Panc1 (cell line): ENCODE data around the gene CHCHD1. TPM values are rescaled to one million over a fixed set of nuclear protein-coding genes. Genes with fewer than 3 reads are reported as not detected.

Experiments
- ATAC-seq: fragments of 200-7000 bp; cut with Tn5 transposase; 2 replicates; pipeline ENCODE4 v1.9.1; 2020; ENCODE audit warnings: mild to moderate bottlenecking, moderate library complexity
- BruUV-seq: library from RNA; stranded (reverse); fragments of 400-500 nt; replicated peaks from 2 replicates; lab custom pipeline; 2021; lab: Mats Ljungman, UMichigan
- CTCF ChIA-PET: fragments of 300-600 bp; sonication (Branson Sonifier 250); formaldehyde crosslinking; loops from one replicate; lab custom pipeline; 2022; ENCODE audit warnings: antibody characterized with exemption; lab: Charles Lee
- POLR2A ChIA-PET: fragments of 300-600 bp; sonication (Branson Sonifier 250); formaldehyde crosslinking; loops from one replicate; lab custom pipeline; 2022; ENCODE audit warnings: antibody characterized with exemption; lab: Charles Lee
- DNase-seq: peaks from one replicate; pipeline ENCODE4 v3.0.0-alpha.2; 2010; ENCODE audit warnings: low read depth, low spot score
- H3K27ac ChIP-seq: 2 replicates; pipeline ENCODE4 v1.5.1; 2011; ENCODE audit warnings: mild to moderate bottlenecking, low read length, inconsistent platforms
- H3K27me3 ChIP-seq: fragments of 200-500 bp; sonication (Bioruptor generic); 2 replicates; pipeline ENCODE4 v1.6.0; 2014; ENCODE audit warnings: low read length, inconsistent platforms; ENCODE audit not compliant: control insufficient read depth, insufficient read depth
- H3K36me3 ChIP-seq: fragments of 200-500 bp; sonication (Bioruptor generic); 2 replicates; pipeline ENCODE4 v1.5.1; 2014; ENCODE audit warnings: inconsistent platforms, mild to moderate bottlenecking, low read length, moderate library complexity; ENCODE audit not compliant: control insufficient read depth, insufficient read depth
- H3K4me1 ChIP-seq: 2 replicates; pipeline ENCODE4 v1.5.1; 2011; ENCODE audit warnings: inconsistent platforms, mild to moderate bottlenecking, low read length, moderate library complexity; ENCODE audit not compliant: control insufficient read depth, insufficient read depth
- H3K4me3 ChIP-seq, 2 experiments: 2 replicates each; pipeline ENCODE4 v1.5.1; 2011 to 2012; ENCODE audit warnings: low read depth in 2 of 2, low read length in 2 of 2, mild to moderate bottlenecking in 2 of 2, inconsistent platforms in 1 of 2, moderate library complexity in 1 of 2
- H3K9me3 ChIP-seq: fragments of 200-500 bp; sonication (Bioruptor generic); 2 replicates; pipeline ENCODE4 v1.5.1; 2014; ENCODE audit warnings: low read depth, mild to moderate bottlenecking, inconsistent platforms, low read length, moderate library complexity; ENCODE audit not compliant: control insufficient read depth, insufficient read depth
- POLR2AphosphoS5 ChIP-seq: IDR thresholded peaks from 2 replicates; pipeline ENCODE4 v1.6.1; 2012; ENCODE audit warnings: mild to moderate bottlenecking, low read depth, low read length, moderate library complexity
- SIN3A ChIP-seq: IDR thresholded peaks from 2 replicates; pipeline ENCODE4 v1.6.1; 2012; ENCODE audit warnings: low read depth, mild to moderate bottlenecking, low read length, moderate library complexity, borderline replicate concordance; ENCODE audit not compliant: insufficient read depth
- TCF7L2 ChIP-seq: IDR thresholded peaks from 2 replicates; pipeline ENCODE4 v1.6.1; 2011; ENCODE audit warnings: mild to moderate bottlenecking, low read depth, low read length, inconsistent platforms
- in situ Hi-C: cut with HindIII; loops from 2 replicates; pipeline ENCODE4 v1.10.0; 2016; ENCODE audit warnings: low sequenced_read_pairs, low pct_unique_long_range_greater_than_20kb
- intact Hi-C: fragments of 100-400 bp; cut with micrococcal nuclease; formaldehyde crosslinking; loops from one replicate; pipeline ENCODE4 v1.10.0; 2022; ENCODE audit not compliant: unreplicated experiment
- total RNA-seq: library from RNA; stranded (reverse); gene quantifications from one replicate; pipeline ENCODE4 v1.2.1, GENCODE V29; 2021; ENCODE audit not compliant: unreplicated experiment
- TF ChIP-seq, protein P1 (sequence below): fragments of 450-650 bp; IDR thresholded peaks from 2 replicates; pipeline ENCODE4 v1.5.1; 2017; ENCODE audit warnings: mild to moderate bottlenecking
- TF ChIP-seq, protein P2 (sequence below), 2 experiments: IDR thresholded peaks; 2 replicates each; pipeline ENCODE4 v1.6.1; 2011 to 2012; ENCODE audit warnings: low read depth in 2 of 2, control low read depth in 1 of 2, low read length in 1 of 2, mild to moderate bottlenecking in 1 of 2, moderate library complexity in 1 of 2; ENCODE audit not compliant: insufficient read depth in 1 of 2

CHCHD1 gene
- total RNA-seq, 1 experiment from 2014 or later: 41.2 TPM

DNA sequence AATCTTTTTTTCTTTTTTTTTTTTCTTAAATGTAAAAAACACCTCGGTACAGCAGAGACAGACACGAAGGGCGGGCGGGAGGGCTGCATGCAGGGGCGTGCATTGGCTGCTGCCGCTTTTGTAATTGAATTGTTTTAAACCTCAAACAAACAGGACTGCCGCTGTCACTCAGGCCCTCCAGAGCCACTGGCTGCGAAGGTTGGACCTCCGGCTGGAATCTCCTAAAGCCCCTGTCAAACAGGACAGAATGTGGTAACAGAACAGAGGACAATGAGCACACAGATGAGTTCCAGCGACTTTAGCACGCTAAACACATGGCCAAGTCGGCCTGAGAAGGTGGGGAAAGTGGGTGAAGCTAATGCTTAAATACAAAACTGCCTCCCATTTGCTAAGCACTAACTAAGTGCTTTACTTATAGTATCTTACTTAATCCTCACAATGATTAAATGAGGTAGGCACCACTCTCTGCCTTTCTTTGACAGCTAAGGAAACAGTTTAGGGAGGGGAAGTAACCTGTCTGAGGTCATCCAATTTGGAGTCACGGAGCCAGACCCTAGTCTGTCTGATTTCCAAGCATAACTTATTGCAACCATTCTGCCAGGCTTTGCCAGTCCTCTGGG lies 32.5 kb downstream of the CHCHD1 start:
- TF ChIP-seq TCF7L2: no peak
- Histone ChIP-seq H3K4me1 (0 out of 2 replicates have a peak, but pooled peaks cover 9% of the 10 kb centered on the region), H3K27me3 (no peaks in the 10 kb centered on the region), H3K27ac (no peak overlapping the region), H3K9me3 (no peaks in the 10 kb centered on the region), H3K4me3 (no peak overlapping the region), H3K36me3 (peaks cover 7% of the 10 kb centered on the region; the same call in 1 of the 2 replicates)
- ChIA-PET POLR2A (interaction anchor here (0.7 kb wide), 1 partner anchor 18 kb away, joined by 8 read pairs; no protein-coding TSS in a partner anchor), CTCF (no interaction called here)
- BruUV-seq: no TSS peak
- DNase-seq (no peak), ATAC-seq (no peak)
- in situ Hi-C loops: no loop called here
- intact Hi-C loops: no loop called here

DNA sequence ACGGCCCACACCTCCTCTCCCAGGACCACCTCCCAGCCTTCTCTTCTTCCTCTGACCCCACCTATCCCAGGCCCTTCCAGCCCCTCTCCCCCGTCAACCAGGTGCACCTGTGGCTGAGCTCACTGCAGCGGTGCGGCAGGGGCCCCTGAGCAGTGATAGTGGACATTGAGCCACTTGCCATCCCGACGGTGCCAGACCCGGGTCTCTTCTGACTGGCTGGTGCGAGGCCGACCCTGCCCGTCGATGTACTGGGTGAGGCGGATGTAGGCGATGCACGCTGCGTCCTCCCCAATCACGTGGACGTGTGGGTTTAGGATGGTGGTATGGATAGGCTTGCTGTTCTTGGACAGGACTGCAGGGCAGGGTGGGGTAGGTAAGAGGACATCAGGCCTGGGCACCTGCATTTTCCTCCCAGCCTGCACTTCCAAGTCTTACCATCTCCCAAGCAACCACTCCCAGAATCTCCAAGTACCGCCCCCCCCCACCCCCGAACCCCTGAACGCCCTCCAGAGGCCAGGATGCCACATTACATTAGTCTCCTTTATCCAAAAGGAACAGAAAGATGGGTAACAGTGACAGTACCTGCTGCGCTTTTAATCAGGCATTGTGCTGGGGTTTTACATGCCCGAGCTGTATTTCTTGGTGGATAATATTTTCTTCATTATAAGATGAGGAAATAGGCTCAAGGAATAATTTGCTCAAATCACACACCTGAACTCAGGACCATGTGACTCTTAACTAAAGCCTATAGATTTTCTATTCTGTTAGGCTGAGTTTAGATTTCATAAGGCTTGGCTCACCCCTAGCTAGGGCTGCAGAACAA lies 33.3 kb downstream of the CHCHD1 start:
- no peak overlapping the region for H3K27ac ChIP-seq
- TF ChIP-seq, protein P1, sequence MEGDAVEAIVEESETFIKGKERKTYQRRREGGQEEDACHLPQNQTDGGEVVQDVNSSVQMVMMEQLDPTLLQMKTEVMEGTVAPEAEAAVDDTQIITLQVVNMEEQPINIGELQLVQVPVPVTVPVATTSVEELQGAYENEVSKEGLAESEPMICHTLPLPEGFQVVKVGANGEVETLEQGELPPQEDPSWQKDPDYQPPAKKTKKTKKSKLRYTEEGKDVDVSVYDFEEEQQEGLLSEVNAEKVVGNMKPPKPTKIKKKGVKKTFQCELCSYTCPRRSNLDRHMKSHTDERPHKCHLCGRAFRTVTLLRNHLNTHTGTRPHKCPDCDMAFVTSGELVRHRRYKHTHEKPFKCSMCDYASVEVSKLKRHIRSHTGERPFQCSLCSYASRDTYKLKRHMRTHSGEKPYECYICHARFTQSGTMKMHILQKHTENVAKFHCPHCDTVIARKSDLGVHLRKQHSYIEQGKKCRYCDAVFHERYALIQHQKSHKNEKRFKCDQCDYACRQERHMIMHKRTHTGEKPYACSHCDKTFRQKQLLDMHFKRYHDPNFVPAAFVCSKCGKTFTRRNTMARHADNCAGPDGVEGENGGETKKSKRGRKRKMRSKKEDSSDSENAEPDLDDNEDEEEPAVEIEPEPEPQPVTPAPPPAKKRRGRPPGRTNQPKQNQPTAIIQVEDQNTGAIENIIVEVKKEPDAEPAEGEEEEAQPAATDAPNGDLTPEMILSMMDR: peak; percentile 81
- no peak for TF ChIP-seq TCF7L2
- H3K9me3 ChIP-seq: no peaks in the 10 kb centered on the region
- H3K27me3 ChIP-seq: no peaks in the 10 kb centered on the region
- no peak overlapping the region for H3K4me3 ChIP-seq
- BruUV-seq: no TSS peak
- 0 out of 2 replicates have a peak, but pooled peaks cover 9% of the 10 kb centered on the region for H3K4me1 ChIP-seq
- ChIA-PET POLR2A (no interaction called here), CTCF (interaction anchor here (0.6 kb wide), 1 partner anchor 41 kb away, joined by 3 read pairs; no protein-coding TSS in a partner anchor)
- intact Hi-C loops (no loop called here), in situ Hi-C loops (no loop called here)
- no peak for ATAC-seq
- H3K36me3 ChIP-seq: peaks cover 7% of the 10 kb centered on the region; the same call in 1 of the 2 replicates
- DNase-seq: no peak

DNA sequence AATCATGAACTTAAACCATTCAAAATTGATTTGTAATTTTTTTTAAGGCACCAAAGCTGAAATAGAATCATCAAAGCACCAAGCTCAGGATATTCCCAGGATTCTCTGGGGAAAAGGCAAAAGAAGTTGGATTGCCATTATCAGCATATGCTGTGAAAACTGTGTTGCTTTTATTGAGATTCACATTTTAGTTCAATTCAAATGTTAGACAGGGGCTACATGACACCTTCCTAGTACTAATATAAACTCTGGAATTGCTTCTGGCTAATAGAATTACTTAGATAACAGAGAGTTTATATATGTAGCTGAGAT lies 33.8 kb downstream of the CHCHD1 start:
- H3K4me3 ChIP-seq: no peak overlapping the region
- no peaks in the 10 kb centered on the region for H3K9me3 ChIP-seq
- ChIA-PET CTCF (no interaction called here), POLR2A (no interaction called here)
- in situ Hi-C loops (no loop called here), intact Hi-C loops (no loop called here)
- H3K4me1 ChIP-seq: 0 out of 2 replicates have a peak, but pooled peaks cover 6% of the 10 kb centered on the region
- DNase-seq: no peak
- peaks cover 7% of the 10 kb centered on the region; the same call in 1 of the 2 replicates for H3K36me3 ChIP-seq
- TSS peak; percentile 33 for BruUV-seq
- no peak overlapping the region for H3K27ac ChIP-seq
- no peaks in the 10 kb centered on the region for H3K27me3 ChIP-seq
- TF ChIP-seq POLR2AphosphoS5 (no peak), SIN3A (no peak), TCF7L2 (no peak)
- TF ChIP-seq, protein P2, sequence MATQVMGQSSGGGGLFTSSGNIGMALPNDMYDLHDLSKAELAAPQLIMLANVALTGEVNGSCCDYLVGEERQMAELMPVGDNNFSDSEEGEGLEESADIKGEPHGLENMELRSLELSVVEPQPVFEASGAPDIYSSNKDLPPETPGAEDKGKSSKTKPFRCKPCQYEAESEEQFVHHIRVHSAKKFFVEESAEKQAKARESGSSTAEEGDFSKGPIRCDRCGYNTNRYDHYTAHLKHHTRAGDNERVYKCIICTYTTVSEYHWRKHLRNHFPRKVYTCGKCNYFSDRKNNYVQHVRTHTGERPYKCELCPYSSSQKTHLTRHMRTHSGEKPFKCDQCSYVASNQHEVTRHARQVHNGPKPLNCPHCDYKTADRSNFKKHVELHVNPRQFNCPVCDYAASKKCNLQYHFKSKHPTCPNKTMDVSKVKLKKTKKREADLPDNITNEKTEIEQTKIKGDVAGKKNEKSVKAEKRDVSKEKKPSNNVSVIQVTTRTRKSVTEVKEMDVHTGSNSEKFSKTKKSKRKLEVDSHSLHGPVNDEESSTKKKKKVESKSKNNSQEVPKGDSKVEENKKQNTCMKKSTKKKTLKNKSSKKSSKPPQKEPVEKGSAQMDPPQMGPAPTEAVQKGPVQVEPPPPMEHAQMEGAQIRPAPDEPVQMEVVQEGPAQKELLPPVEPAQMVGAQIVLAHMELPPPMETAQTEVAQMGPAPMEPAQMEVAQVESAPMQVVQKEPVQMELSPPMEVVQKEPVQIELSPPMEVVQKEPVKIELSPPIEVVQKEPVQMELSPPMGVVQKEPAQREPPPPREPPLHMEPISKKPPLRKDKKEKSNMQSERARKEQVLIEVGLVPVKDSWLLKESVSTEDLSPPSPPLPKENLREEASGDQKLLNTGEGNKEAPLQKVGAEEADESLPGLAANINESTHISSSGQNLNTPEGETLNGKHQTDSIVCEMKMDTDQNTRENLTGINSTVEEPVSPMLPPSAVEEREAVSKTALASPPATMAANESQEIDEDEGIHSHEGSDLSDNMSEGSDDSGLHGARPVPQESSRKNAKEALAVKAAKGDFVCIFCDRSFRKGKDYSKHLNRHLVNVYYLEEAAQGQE (IDR thresholded peaks at IDR 0.05; ENCODE audit: insufficient read depth in 1 of 2, low read depth in 2 of 2, low read length in 1 of 2): no peak
- TF ChIP-seq, protein P1: no peak
- ATAC-seq: no peak
